Stimulated activated naive B cell treated with anti-CD40 and anti-IgM and Interleukin-4, amounts not matched to agents 10 μg/mL and 1 μg/mL and 100 μg/mL, for 72 hours (primary cell): ENCODE measurements around the gene PGLYRP2.

Experiments
- ATAC-seq, 2 donors: fragments of 150-1000 bp; cut with Tn5 transposase; replicated peaks; 2 replicates each; pipeline ENCODE4 v1.10.0; 2021; ENCODE audit warnings: moderate library complexity in 1 of 2
- DNase-seq: peaks from one replicate; pipeline ENCODE4 v3.0.0; 2021
- H3K27ac Mint-ChIP-seq: one replicate; pipeline ENCODE4 v1.8.0; 2022; ENCODE audit warnings: mild to moderate bottlenecking, mixed read lengths
- H3K27me3 Mint-ChIP-seq, 2 donors: one replicate each; pipeline ENCODE4 v1.8.0; 2022; ENCODE audit warnings: mixed read lengths in 2 of 2
- H3K36me3 Mint-ChIP-seq, 2 donors: one replicate each; pipeline ENCODE4 v1.8.0; 2022; ENCODE audit warnings: mixed read lengths in 2 of 2, mild to moderate bottlenecking in 1 of 2
- H3K4me1 Mint-ChIP-seq, 2 donors: one replicate each; pipeline ENCODE4 v1.8.0; 2022; ENCODE audit warnings: mixed read lengths in 2 of 2, mild to moderate bottlenecking in 1 of 2
- H3K4me3 Mint-ChIP-seq, 2 donors: one replicate each; pipeline ENCODE4 v1.8.0; 2022; ENCODE audit warnings: mild to moderate bottlenecking in 2 of 2, mixed read lengths in 2 of 2, moderate library complexity in 1 of 2
- H3K9me3 Mint-ChIP-seq, 2 donors: one replicate each; pipeline ENCODE4 v1.8.0; 2022; ENCODE audit warnings: mixed read lengths in 2 of 2, mild to moderate bottlenecking in 1 of 2

Gene PGLYRP2

GRCh38 chr19:15453906-15454860 lies 25.1 kb downstream of the PGLYRP2 start:
- peak overlapping the region; percentile 75 for H3K27ac Mint-ChIP-seq
- peaks cover 3 to 10% of the 10 kb centered on the region in 2 donors for H3K9me3 Mint-ChIP-seq
- peaks cover 55 to 68% of the 10 kb centered on the region in 2 donors for H3K36me3 Mint-ChIP-seq
- H3K4me3 Mint-ChIP-seq: no peak overlapping the region
- no peak for DNase-seq
- no peak for ATAC-seq
- peaks cover 13 to 15% of the 10 kb centered on the region in 2 donors for H3K4me1 Mint-ChIP-seq
- no peaks in the 10 kb centered on the region for H3K27me3 Mint-ChIP-seq

DNA sequence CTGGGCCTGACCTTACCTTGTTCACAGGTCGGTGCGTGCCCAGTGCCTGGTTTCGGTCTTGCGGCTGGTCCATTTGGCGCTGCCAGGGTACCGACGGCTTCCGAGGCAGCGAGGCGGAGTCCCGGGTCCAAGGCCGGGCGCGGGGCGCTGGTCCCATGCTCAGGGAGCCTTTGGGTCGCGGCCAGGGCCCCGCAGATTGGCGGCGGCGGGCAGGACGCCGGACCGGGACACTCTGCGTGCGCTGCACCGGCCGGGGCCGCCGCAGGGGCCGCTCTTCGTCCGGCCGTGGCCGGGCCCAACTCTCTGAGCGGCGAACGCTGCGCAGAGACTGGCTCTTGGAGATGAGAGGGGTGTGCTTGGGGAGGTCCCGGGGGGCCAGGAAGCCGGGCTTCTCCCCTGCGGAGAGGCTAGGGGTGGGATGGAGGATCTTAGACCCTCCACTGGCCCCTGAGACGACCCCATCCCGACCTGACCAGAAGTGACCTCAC lies 26.2 kb downstream of the PGLYRP2 start:
- no peak overlapping the region for H3K4me3 Mint-ChIP-seq
- H3K36me3 Mint-ChIP-seq: peaks cover 54 to 73% of the 10 kb centered on the region in 2 donors
- peaks cover 3 to 10% of the 10 kb centered on the region in 2 donors for H3K9me3 Mint-ChIP-seq
- H3K27me3 Mint-ChIP-seq: no peaks in the 10 kb centered on the region
- DNase-seq (no peak), ATAC-seq (no peak)
- no peak overlapping the region for H3K27ac Mint-ChIP-seq
- peaks cover 22% of the 10 kb centered on the region in 2 donors for H3K4me1 Mint-ChIP-seq

DNA sequence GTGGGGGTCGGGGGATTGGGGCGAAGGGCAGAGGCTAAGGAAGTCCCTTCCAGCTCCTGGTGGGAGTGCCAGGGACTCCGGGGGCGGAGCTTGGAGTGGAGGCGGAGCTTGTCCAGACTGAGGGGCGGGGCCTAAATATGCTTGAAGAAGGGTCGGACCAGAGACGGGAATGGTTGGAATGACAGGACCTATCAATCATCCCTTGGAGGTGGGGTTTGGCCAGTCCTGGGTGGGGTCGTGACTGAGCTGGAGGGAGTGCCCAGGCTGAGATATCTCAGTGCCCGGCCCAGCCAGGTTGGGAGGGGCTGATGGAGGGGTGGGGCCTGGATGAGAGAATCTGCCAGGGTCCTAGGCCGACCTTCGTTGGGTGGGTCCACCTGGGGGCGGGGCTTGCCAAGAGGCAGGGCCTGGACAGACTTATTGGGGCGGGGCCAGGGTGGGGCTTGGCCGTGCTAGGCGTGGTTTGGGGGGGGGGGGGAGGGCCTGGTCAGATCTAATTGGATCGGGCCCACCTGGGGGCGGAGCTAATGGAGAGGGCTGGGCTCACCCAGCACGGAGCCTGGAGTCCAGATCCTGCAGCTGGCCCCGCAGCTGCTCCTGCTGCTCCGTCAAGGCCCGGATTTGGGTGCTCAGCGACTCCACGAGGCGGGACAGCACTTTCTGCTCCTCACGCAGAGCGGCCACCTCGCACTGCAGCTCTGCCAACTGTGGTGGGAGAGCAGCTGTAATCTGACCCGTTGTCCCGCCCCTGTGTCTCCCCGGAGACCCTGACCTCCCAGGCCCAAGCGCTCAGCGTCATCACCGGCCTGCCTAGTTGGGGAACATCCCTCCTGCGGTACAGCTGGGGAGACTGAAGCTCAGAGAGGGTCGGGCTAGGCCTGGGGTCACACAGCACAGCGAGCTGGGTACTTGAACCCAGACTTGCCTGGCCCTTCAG lies 26.9 kb downstream of the PGLYRP2 start:
- no peak for DNase-seq
- Mint-ChIP-seq H3K9me3 (peaks cover 3 to 10% of the 10 kb centered on the region in 2 donors), H3K27me3 (no peaks in the 10 kb centered on the region), H3K27ac (peak overlapping the region; percentile 56), H3K4me3 (no peak overlapping the region), H3K36me3 (peaks cover 48 to 68% of the 10 kb centered on the region in 2 donors), H3K4me1 (peaks cover 17 to 18% of the 10 kb centered on the region in 2 donors)
- ATAC-seq: no peak

- peaks cover 3 to 10% of the 10 kb centered on the region in 2 donors for H3K9me3 Mint-ChIP-seq
- H3K4me1 Mint-ChIP-seq: peaks cover 17 to 21% of the 10 kb centered on the region in 2 donors
- peak overlapping the region; percentile 78 to 81 for H3K4me3 Mint-ChIP-seq
- peak overlapping the region; percentile 92 for H3K27ac Mint-ChIP-seq
- no peak for ATAC-seq
- no peak for DNase-seq
- H3K27me3 Mint-ChIP-seq: no peaks in the 10 kb centered on the region
- H3K36me3 Mint-ChIP-seq: peaks cover 34 to 54% of the 10 kb centered on the region in 2 donors
Measured at GRCh38 chr19:15450528-15450890, 28.8 kb downstream of the PGLYRP2 start.

DNA sequence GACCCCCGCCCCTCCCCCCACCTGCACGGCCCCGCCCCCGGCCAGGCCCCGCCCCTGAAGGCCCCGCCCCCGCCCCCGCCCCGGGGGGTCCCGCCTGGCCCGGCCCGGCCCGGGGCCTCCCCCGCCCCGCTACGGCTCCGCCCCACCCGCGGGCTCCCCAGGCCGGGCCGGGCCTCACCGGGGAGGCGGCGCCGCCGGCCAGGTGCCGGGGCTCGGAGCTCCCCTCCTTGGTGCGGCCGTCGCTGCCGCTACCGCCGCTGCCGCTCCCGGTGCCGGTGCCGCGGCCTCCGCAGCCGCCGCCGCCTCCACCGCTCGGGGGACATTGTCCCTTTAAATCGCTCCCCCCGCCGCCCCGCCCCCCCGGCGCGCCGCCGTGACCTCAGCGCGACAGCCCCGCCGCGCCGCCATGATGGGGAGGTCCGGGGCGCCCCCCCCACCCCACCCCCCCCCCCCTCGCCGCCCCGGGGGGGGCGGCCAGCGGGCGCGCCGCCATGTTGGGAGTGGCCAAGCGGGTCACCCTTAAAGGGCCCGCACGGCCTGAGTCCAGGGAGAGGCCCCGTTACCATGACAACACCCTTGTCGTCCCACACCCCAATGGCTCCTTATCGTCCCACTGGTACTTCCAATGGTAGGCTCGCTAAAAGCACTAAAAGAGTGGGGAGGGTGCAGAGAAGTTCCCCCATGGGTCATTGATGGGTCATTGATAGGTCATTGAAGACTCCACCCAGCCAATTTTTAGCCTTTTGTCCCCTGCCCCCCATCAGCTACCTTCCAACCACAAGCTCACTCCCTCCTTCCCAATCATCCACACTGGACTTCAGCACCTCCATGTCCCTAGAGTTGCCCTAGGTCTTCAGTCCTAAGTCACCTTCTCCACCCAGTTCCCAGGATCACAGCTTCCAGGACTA lies 29.4 kb downstream of the PGLYRP2 start, which contains the start of gene WIZ:
TSS of gene WIZ (minus strand) at position 337 of the 908 bp plus-strand sequence. CDS start 1,649 bp downstream, outside the sequence.
- H3K27me3 Mint-ChIP-seq: no peaks in the 10 kb centered on the region
- H3K9me3 Mint-ChIP-seq: peaks cover 3 to 10% of the 10 kb centered on the region in 2 donors
- peak within 1 kb of the TSS; percentile 92 for H3K27ac Mint-ChIP-seq
- H3K4me1 Mint-ChIP-seq: peaks cover 17 to 21% of the 10 kb centered on the region in 2 donors
- peaks cover 29 to 48% of the 10 kb centered on the region in 2 donors for H3K36me3 Mint-ChIP-seq
- ATAC-seq (peak; percentile 74 to 81), DNase-seq (peak; percentile 80)
- H3K4me3 Mint-ChIP-seq: peak within 1 kb of the TSS; percentile 78 to 83

DNA sequence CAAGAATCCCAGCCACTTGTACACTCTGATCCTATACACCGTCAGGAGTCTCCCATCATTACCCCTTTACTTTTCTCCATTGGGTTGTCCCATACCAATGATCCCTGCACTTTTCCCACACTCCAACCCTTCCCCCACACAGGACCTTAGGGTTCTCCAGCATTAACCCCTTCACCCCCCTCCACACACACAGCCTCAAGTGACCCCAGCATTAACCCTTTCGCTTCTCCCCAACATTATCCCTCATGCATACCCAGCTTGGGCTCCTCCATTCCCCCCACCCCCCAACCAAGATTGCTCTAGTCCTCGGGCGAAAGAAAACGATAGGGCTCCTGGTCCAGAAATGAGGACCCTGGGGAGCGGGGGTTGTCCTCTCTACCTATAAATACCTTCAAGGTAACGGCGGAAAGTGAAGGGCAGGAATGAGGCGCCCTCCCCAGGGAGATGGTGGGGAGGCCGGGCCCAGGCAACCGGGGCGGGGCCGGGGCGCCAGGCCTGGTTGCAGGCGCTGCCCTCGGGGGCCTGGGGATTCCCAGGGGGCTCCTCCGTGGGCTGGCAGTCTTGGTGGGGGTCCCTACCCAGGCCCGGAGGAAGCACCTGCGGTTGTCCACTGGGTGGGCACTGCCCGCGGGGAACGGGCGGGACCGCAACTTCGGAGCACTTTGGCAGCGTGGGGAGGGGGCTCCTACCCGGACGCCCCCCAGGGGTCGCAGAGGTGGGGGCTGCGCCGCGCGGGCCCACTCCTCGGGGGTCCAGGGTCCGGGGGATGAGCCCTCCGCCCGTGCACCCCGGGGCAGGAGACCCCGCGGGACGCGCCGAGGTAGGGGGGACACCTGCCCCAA lies 30.3 kb downstream of the PGLYRP2 start:
- Mint-ChIP-seq H3K36me3 (peaks cover 22 to 39% of the 10 kb centered on the region in 2 donors), H3K4me3 (peak overlapping the region; percentile 75 to 83), H3K27ac (peak overlapping the region; percentile 86), H3K27me3 (no peaks in the 10 kb centered on the region), H3K9me3 (peaks cover 3 to 10% of the 10 kb centered on the region in 2 donors), H3K4me1 (peaks cover 17 to 21% of the 10 kb centered on the region in 2 donors)
- DNase-seq: peak; percentile 38
- ATAC-seq: peak; percentile 41 to 48

- H3K9me3 Mint-ChIP-seq: peaks cover 3 to 10% of the 10 kb centered on the region in 2 donors
- ATAC-seq: no peak
Measured at GRCh38 chr19:15448044-15448777, 31.1 kb downstream of the PGLYRP2 start.

GRCh38 chr19:15447057-15447456 lies 32.2 kb downstream of the PGLYRP2 start:
- no peak overlapping the region for H3K27ac Mint-ChIP-seq

More at GRCh38 chr19:15448044-15448777, 31.1 kb downstream of the PGLYRP2 start:
- H3K27me3 Mint-ChIP-seq: no peaks in the 10 kb centered on the region
- DNase-seq: no peak
- H3K36me3 Mint-ChIP-seq: peaks cover 15 to 32% of the 10 kb centered on the region in 2 donors
- H3K4me3 Mint-ChIP-seq: peak overlapping the region; percentile 75 to 83
- H3K4me1 Mint-ChIP-seq: peaks cover 17 to 21% of the 10 kb centered on the region in 2 donors
- H3K27ac Mint-ChIP-seq: peak overlapping the region; percentile 86

DNA sequence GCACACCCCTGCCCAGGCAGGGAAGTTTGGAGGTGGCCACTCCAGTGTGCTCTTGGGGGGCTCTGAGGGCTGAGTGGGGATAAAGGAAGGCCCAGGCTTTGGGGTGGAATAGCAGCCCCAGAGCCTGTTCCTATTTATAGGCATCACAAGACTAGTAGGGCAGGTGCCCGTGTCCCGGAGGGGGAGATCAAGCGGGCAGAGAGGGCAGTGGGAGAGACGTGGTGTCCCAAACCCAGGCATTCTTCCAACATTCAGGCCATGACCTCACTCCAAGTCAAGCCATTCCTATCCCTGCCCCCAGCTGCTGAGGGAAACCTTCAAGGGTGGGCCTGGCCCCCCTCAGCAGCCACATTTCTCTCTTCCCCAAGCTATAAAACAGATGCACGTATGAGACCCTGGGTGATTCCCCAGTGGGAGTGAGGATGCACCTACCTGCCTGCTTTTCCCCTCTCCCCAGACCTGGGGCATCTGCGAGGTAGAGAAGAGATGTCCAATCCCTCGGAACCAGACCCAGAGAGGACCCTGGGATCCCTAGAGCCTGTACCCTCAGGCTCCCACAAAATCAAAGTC lies 33.4 kb downstream of the PGLYRP2 start:
- no peak for ATAC-seq
- Mint-ChIP-seq H3K27me3 (no peaks in the 10 kb centered on the region), H3K4me1 (peaks cover 15 to 17% of the 10 kb centered on the region in 2 donors), H3K36me3 (peaks cover 5 to 14% of the 10 kb centered on the region in 2 donors), H3K27ac (peak overlapping the region; percentile 31), H3K4me3 (no peak overlapping the region), H3K9me3 (peaks cover 3 to 8% of the 10 kb centered on the region in 2 donors)
- no peak for DNase-seq

More at GRCh38 chr19:15447057-15447456, 32.2 kb downstream of the PGLYRP2 start:
- peaks cover 11 to 26% of the 10 kb centered on the region in 2 donors for H3K36me3 Mint-ChIP-seq
- DNase-seq (no peak), ATAC-seq (no peak)
- peaks cover 3 to 10% of the 10 kb centered on the region in 2 donors for H3K9me3 Mint-ChIP-seq
- no peaks in the 10 kb centered on the region for H3K27me3 Mint-ChIP-seq
- H3K4me3 Mint-ChIP-seq: no peak overlapping the region
- peaks cover 17 to 20% of the 10 kb centered on the region in 2 donors for H3K4me1 Mint-ChIP-seq

- no peak overlapping the region for H3K27ac Mint-ChIP-seq
- no peaks in the 10 kb centered on the region for H3K27me3 Mint-ChIP-seq
- peaks cover under 1 to 1% of the 10 kb centered on the region in 2 donors for H3K9me3 Mint-ChIP-seq
- peaks cover 0 to 7% of the 10 kb centered on the region in 2 donors for H3K36me3 Mint-ChIP-seq
- H3K4me1 Mint-ChIP-seq: peaks cover 10 to 12% of the 10 kb centered on the region in 2 donors
- no peak for DNase-seq
- H3K4me3 Mint-ChIP-seq: no peak overlapping the region
- ATAC-seq: no peak
Measured at GRCh38 chr19:15445227-15445605, 34.1 kb downstream of the PGLYRP2 start.

DNA sequence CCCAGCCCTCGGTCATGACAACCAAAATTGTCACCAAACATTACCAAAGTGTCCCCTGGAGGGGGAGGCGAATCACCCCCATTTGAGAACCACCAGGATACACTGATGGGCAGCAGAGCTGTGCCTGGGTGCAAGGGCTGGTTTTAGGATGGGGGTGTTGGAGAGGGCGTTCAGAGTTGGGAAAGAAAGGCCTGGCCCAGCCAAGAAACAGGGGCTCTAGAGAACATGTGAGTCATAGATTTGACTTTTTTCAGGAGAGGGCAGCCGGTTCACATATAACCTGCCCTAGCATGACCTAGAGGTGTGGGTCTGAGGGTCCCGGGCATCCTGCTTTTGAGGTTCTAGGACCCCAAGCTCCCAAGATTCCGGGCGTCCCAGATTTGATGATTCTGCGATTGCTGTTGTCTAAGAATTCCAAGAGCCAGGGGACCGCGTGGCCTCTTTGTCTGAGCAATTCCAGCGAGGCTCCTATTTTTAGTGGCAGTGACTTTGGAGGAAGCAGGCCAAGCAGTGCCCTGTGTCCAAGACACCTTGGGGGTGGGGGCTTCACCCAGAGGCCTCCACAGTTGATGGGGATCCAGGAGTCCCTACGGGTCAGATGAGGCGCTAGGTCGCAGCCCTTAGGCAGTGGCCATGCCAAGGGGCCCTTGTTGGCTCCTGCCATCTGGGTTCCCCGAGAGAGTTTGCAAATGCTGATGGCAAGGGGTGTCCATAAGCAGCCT lies 34.6 kb downstream of the PGLYRP2 start:
- Mint-ChIP-seq H3K9me3 (no peaks in the 10 kb centered on the region), H3K4me1 (peaks cover 9 to 10% of the 10 kb centered on the region in 2 donors), H3K4me3 (no peak overlapping the region), H3K36me3 (peaks cover 0 to 6% of the 10 kb centered on the region in 2 donors), H3K27me3 (no peaks in the 10 kb centered on the region), H3K27ac (no peak overlapping the region)
- no peak for ATAC-seq
- DNase-seq: no peak
